Thymus (tissue), 11 donors: ENCODE data around the gene NT5C. TPM values are rescaled to one million over a fixed set of nuclear protein-coding genes. Genes with fewer than 3 reads are reported as not detected.

ENCODE experiments used
- DNase-seq, 9 donors: peaks; one replicate each; pipeline ENCODE4 v3.0.0-alpha.2; 2013; ENCODE audit warnings: low spot score in 9 of 9, low read depth in 6 of 9, missing footprints in 1 of 9
- H3K27ac ChIP-seq, 2 donors: one replicate each; pipeline ENCODE4 v1.5.1; 2013; ENCODE audit warnings: control low read depth in 1 of 2, low read depth in 1 of 2, low read length in 1 of 2, mild to moderate bottlenecking in 1 of 2, moderate library complexity in 1 of 2
- H3K27me3 ChIP-seq, 2 donors: one replicate each; pipeline ENCODE4 v1.5.1; 2013; ENCODE audit warnings: low read length in 1 of 2; ENCODE audit not compliant: control insufficient read depth in 2 of 2, insufficient read depth in 1 of 2
- H3K36me3 ChIP-seq, 2 donors: one replicate each; pipeline ENCODE4 v1.5.1; 2013; ENCODE audit warnings: low read length in 1 of 2, mild to moderate bottlenecking in 1 of 2, moderate library complexity in 1 of 2; ENCODE audit not compliant: control insufficient read depth in 2 of 2, insufficient read depth in 2 of 2
- H3K4me1 ChIP-seq, 2 donors: one replicate each; pipeline ENCODE4 v1.5.1; 2013; ENCODE audit warnings: low read length in 2 of 2; ENCODE audit not compliant: control insufficient read depth in 2 of 2, insufficient read depth in 2 of 2
- H3K4me3 ChIP-seq, 2 donors: one replicate each; pipeline ENCODE4 v1.5.1; 2013; ENCODE audit warnings: low read length in 2 of 2, control low read depth in 1 of 2, mild to moderate bottlenecking in 1 of 2
- H3K9me3 ChIP-seq, 2 donors: one replicate each; pipeline ENCODE4 v1.5.1; 2013; ENCODE audit warnings: low read length in 1 of 2, mild to moderate bottlenecking in 1 of 2; ENCODE audit not compliant: control insufficient read depth in 2 of 2, insufficient read depth in 1 of 2
- WGBS: extraction: QIAGEN DNeasy Blood & Tissue Kit; methylation state at CpG from one replicate; pipeline ENCODE4 v1.1.7; 2013; 5-methylcytosine and 5-hydroxymethylcytosine counted together
- polyA plus RNA-seq: library from polyadenylated mRNA; stranded (reverse); fragments of 200-250 nt; gene quantifications from one replicate; pipeline ENCODE4 v1.2.3, GENCODE V29; 2013
- total RNA-seq: library from RNA; stranded (reverse); fragments of 120-200 nt; gene quantifications from one replicate; pipeline ENCODE4 v1.2.4, GENCODE V29; 2013
- donor health status: healthy.

The NT5C gene
- total and polyA plus RNA-seq, 2 donors: 64.2 to 103 TPM

DNA sequence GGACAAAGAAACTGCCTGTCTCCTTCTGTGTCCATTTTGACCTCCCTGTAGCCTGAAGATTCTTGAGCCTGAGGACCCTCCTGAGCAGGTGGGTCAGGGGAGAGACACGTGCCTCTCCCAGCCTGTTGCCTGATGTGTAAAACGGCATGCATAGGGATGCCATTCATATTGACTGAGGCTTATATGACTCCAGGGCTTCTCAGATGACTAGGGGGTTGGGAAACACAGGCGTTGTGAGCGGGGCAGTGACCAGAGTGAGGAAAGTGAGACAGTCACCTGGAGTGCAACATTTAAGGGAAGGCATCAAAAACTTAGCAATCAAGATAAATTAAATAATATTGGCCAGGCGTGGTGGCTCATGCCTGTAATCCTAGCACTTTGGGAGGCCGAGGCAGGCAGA is 48.9 kb downstream of the NT5C start:
- Histone ChIP-seq H3K9me3 (peaks cover 0 to 4% of the 10 kb centered on the region in 2 donors), H3K4me1 (peaks cover 4 to 25% of the 10 kb centered on the region in 2 donors), H3K27me3 (peaks cover 0 to 16% of the 10 kb centered on the region in 2 donors), H3K4me3 (no peak overlapping the region), H3K27ac (no peak overlapping the region), H3K36me3 (no peaks in the 10 kb centered on the region)
- WGBS: 96% methylated on average over 6 of the region's 6 CpGs
- DNase-seq: no peak

GRCh38 chr17:75081611-75082540 is 49.7 kb downstream of the NT5C start:
- Histone ChIP-seq H3K4me3 (no peak overlapping the region), H3K4me1 (peaks cover 5 to 23% of the 10 kb centered on the region in 2 donors), H3K27ac (no peak overlapping the region), H3K36me3 (no peaks in the 10 kb centered on the region), H3K9me3 (peaks cover 0 to 4% of the 10 kb centered on the region in 2 donors), H3K27me3 (peaks cover 0 to 22% of the 10 kb centered on the region in 2 donors)
- WGBS: 96% methylated on average over 13 of the region's 13 CpGs
- no peak for DNase-seq

Other genes with a start within 250 kb of the NT5C start
- 0.14 TPM for gene FADS6, start 238.1 kb downstream of the NT5C start, total RNA-seq
- gene FADS6, start 238.1 kb downstream of the NT5C start, polyA plus RNA-seq: 1.0 TPM
- gene USH1G, start 208.5 kb downstream of the NT5C start, total RNA-seq: 0.09 TPM
- 0.14 TPM for gene USH1G, start 208.5 kb downstream of the NT5C start, polyA plus RNA-seq
- gene OTOP2, start 207.5 kb downstream of the NT5C start, total RNA-seq: 0.05 TPM
- 0.23 TPM for gene OTOP2, start 207.5 kb downstream of the NT5C start, polyA plus RNA-seq
- under 0.01 TPM for gene OTOP3, start 195.8 kb downstream of the NT5C start, total RNA-seq
- 0.05 TPM for gene OTOP3, start 195.8 kb downstream of the NT5C start, polyA plus RNA-seq
- gene HID1, start 159.0 kb downstream of the NT5C start, total RNA-seq: 1.3 TPM
- gene HID1, start 159.0 kb downstream of the NT5C start, polyA plus RNA-seq: 9.9 TPM
- 0.57 TPM for gene CDR2L, start 144.1 kb downstream of the NT5C start, total RNA-seq
- 1.4 TPM for gene CDR2L, start 144.1 kb downstream of the NT5C start, polyA plus RNA-seq
- 35.7 TPM for gene MRPL58, start 119.1 kb downstream of the NT5C start, total RNA-seq
- gene MRPL58, start 119.1 kb downstream of the NT5C start, polyA plus RNA-seq: 40.9 TPM
- gene ATP5PD, start 84.8 kb downstream of the NT5C start, total RNA-seq: 288 TPM
- gene ATP5PD, start 84.8 kb downstream of the NT5C start, polyA plus RNA-seq: 390 TPM
- gene KCTD2, start 84.5 kb downstream of the NT5C start, total RNA-seq: 10.0 TPM
- gene KCTD2, start 84.5 kb downstream of the NT5C start, polyA plus RNA-seq: 20.4 TPM
- gene SLC16A5, start 43.8 kb downstream of the NT5C start, total RNA-seq: 0.76 TPM
- 5.0 TPM for gene SLC16A5, start 43.8 kb downstream of the NT5C start, polyA plus RNA-seq
- 4.3 TPM for gene ARMC7, start 21.8 kb downstream of the NT5C start, total RNA-seq
- gene ARMC7, start 21.8 kb downstream of the NT5C start, polyA plus RNA-seq: 10.0 TPM
- gene JPT1, start 22.8 kb upstream of the NT5C start, total RNA-seq: 92.1 TPM
- gene JPT1, start 22.8 kb upstream of the NT5C start, polyA plus RNA-seq: 130 TPM
- 342 TPM for gene SUMO2, start 51.2 kb upstream of the NT5C start, total RNA-seq
- 135 TPM for gene SUMO2, start 51.2 kb upstream of the NT5C start, polyA plus RNA-seq
- gene NUP85, start 73.9 kb upstream of the NT5C start, total RNA-seq: 54.5 TPM
- gene NUP85, start 73.9 kb upstream of the NT5C start, polyA plus RNA-seq: 88.3 TPM
- gene GGA3, start 129.9 kb upstream of the NT5C start, total RNA-seq: 18.1 TPM
- 33.3 TPM for gene GGA3, start 129.9 kb upstream of the NT5C start, polyA plus RNA-seq
- 62.8 TPM for gene MRPS7, start 130.1 kb upstream of the NT5C start, total RNA-seq
- gene MRPS7, start 130.1 kb upstream of the NT5C start, polyA plus RNA-seq: 39.1 TPM
- gene MIF4GD, start 139.5 kb upstream of the NT5C start, total RNA-seq: 22.8 TPM
- gene MIF4GD, start 139.5 kb upstream of the NT5C start, polyA plus RNA-seq: 37.3 TPM
- 15.4 TPM for gene SLC25A19, start 157.7 kb upstream of the NT5C start, total RNA-seq
- gene SLC25A19, start 157.7 kb upstream of the NT5C start, polyA plus RNA-seq: 18.3 TPM